T follicular helper cell (primary cell): ENCODE data around the gene TPCN1.

Experiments
- DNase-seq: peaks from one replicate; pipeline ENCODE4 v3.0.0-alpha.2; 2020; ENCODE audit warnings: low read depth

TPCN1 gene

GRCh38 chr12:113314121-113314529 is 92.9 kb downstream of the TPCN1 start:
- DNase-seq, result no peak

GRCh38 chr12:113315358-113315757 is 94.1 kb downstream of the TPCN1 start:
- DNase-seq, result no peak

GRCh38 chr12:113316155-113316554 is 94.9 kb downstream of the TPCN1 start:
- DNase-seq, result no peak

GRCh38 chr12:113317122-113317521 is 95.9 kb downstream of the TPCN1 start:
- no peak for DNase-seq

- DNase-seq, result no peak
Measured at GRCh38 chr12:113318046-113318656, 96.9 kb downstream of the TPCN1 start.

GRCh38 chr12:113318900-113319628 is 97.8 kb downstream of the TPCN1 start:
- DNase-seq, result no peak

GRCh38 chr12:113320401-113320800 is 99.1 kb downstream of the TPCN1 start:
- no peak for DNase-seq

GRCh38 chr12:113322343-113322742 is 101.1 kb downstream of the TPCN1 start:
- DNase-seq, result no peak

- DNase-seq, result no peak
Measured at GRCh38 chr12:113325916-113326315, 104.7 kb downstream of the TPCN1 start.

GRCh38 chr12:113326775-113327395 is 105.6 kb downstream of the TPCN1 start:
- DNase-seq, result no peak

GRCh38 chr12:113328368-113328889 is 107.2 kb downstream of the TPCN1 start:
- no peak for DNase-seq

- DNase-seq, result no peak
Measured at GRCh38 chr12:113329022-113329790, 107.9 kb downstream of the TPCN1 start.

- DNase-seq, result no peak
Measured at GRCh38 chr12:113329791-113330417, 108.6 kb downstream of the TPCN1 start.

GRCh38 chr12:113330505-113330904 is 109.2 kb downstream of the TPCN1 start:
- DNase-seq, result no peak

- no peak for DNase-seq
Measured at GRCh38 chr12:113332688-113333417, 111.6 kb downstream of the TPCN1 start.

- no peak for DNase-seq
Measured at GRCh38 chr12:113333418-113333750, 112.1 kb downstream of the TPCN1 start.

GRCh38 chr12:113333877-113334785 is 112.9 kb downstream of the TPCN1 start:
- no peak for DNase-seq

- peak; percentile 76 for DNase-seq
Measured at GRCh38 chr12:113334786-113335539, 113.7 kb downstream of the TPCN1 start, which contains the start of gene SLC8B1. SLC8B1 (minus strand) TSS chr12:113335109; CDS start chr12:113332878, 2,231 bp downstream.

- DNase-seq, result no peak
Measured at GRCh38 chr12:113339540-113339939, 118.3 kb downstream of the TPCN1 start.
